GM18951 (cell line): ENCODE data around the gene VAPA.

ENCODE experiments used
- POLR2A ChIP-seq: IDR thresholded peaks from 4 replicates; pipeline ENCODE4 v1.6.1; 2011; ENCODE audit warnings: mild to moderate bottlenecking; ENCODE audit not compliant: insufficient read length, insufficient read depth; ENCODE audit errors: extremely low read depth
- in situ Hi-C: fragments of 300-500 bp; cut with MboI; formaldehyde crosslinking; loops from one replicate; pipeline ENCODE4 v1.12.0; 2022; ENCODE audit warnings: low sequenced_read_pairs, mixed read lengths, inconsistent platforms; ENCODE audit not compliant: unreplicated experiment

Gene VAPA

DNA sequence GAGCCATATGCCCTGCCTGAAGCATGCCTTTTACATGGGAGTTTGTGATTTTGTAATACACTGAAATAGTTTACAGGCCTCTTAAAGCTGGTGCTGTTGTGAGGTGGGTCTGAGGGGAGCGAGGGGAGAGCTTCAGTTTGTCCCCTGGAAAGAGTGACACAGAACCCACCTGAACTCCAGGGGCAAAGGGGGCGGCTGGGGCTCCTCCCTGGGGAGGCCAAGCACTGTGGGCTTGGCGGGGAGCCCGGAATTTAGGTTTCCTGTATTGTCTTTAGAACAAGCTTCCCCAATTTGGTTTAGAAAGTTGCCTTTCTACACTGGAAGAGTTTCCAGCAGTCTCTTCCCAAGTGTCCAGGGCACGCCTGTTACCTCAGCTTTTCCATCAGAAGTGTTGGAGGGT lies 75.7 kb downstream of the VAPA start:
- in situ Hi-C loops: no loop called here
- TF ChIP-seq POLR2A: no peak

DNA sequence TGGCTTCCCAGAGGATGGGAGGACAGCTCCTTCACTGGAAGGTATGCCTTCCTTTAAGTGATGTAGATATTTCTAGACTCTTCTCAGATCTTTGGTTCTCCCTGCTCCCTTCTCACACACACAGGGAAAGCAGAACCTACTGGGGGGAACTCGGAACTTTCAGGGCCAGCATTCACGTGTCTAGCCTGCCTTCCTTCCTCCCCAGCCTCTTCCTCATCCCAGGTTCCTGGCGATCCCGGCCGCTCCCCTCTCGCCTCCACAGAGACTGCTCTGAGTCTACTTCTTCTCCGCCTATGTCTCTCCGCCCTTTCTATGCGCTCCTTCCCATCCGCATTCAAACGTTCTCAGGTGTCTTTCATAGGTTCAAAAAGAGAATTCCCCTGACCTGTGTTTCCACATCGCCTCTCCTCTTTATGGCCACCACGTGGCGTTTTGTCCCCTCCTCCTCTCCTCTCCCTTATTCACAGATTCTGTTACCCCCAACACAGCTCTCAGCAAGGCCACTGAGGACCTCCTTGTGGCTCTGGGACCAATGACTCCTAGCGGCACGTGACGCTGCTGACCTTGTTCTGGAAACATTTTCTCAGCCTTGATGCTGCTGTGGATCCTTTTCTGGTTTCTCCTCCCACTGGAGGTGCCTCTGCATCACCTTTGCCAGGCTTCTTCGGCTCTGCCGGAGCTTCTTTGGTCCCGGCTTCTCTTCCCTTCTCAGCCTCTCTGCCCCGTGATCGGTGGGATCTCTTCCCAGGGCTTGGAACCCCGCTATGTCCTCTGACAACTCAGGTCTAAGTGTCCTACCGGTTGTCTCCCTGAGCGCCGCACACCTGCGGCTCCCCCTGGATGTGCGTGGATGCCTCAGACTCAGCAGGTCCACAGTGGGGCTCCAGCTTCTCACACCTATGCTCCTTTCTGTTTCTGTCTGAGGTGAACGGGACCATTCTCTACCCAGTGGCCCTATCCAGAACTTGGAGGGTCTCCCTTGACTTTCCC lies 77.5 kb downstream of the VAPA start:
- TF ChIP-seq POLR2A: no peak
- in situ Hi-C loops: no loop called here

DNA sequence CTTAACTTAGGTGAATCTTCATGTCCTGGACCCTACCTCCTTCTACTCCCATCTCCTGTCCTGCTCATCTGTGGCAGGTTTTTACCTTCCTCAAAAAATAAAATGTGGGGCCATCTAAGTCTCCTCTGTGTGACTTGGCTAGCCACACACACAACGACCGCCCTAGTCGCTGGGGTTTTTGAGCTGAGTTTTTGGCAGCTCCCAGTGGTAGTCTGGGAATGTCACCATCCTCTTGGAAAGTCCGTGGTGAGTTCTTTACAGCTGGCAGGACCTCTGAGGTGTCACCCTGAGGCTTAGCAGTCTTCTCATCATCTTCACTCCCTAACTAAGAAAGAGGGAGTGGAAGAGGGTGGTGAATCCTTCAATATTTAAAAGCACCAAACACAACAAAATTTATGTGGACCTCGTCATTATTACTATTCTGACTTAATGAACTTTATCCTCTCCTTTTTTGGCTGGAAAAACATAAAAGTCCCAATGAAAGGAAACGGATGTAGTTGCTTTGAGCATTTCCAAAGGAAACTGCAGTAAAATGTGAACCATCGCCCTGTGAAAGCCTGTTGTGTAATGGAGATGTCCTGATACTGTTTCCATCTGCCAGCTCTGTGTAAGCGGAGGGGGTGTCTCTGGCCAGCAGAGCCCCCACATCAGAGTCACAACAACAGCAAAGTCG lies 78.6 kb downstream of the VAPA start:
- in situ Hi-C loops: no loop called here
- no peak for TF ChIP-seq POLR2A

DNA sequence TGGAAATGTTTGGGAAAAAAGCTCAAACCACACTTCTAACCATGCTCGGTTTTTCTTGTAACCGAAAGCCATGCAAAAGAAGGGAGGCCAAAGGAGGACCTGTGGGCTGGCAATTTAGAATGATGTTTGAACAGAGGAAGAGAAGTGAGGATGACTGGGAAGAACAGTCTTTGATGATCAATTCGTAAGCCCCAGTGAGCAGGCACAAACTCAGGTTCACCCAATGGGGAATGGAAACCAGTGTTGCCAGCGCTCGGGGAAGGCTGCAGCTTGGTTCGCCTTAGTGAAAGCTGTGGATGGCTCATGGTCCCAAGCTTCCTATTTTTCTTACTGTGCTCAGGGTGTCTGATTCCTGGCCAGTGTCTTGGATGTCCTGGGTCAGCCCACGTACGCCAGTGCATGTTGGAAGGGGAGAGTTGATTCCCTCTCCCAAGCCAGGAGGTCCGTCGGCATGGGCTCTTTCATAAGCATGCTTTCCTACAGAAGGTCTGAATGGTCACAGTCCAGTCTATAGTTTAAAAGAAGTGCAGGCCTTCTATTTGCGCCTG lies 79.2 kb downstream of the VAPA start:
- TF ChIP-seq POLR2A: no peak
- in situ Hi-C loops: no loop called here

DNA sequence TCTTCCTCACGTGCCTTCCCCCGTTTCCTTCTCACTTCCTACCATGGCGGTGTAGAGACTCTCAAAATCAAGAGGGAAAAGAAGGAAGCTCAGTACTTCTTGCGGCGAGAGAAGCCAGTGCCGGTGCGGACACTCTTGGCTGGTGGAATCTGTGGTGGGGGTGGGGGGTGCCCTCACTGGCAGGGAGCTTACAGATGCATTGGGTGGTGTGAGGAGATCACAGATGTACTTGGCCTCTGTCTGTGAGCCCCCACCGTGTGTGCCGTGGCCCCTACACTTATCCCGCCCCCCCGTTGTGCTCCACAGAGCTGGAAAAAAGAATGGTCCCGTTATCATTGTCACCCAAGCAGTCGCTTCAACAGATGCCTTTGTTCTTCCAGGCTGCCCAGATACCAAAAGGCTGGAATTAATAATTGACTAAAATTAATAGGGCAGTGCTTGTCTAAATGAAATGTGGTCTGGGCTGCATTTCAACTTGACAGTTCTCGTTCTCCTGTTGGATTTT lies 79.8 kb downstream of the VAPA start:
- no peak for TF ChIP-seq POLR2A
- in situ Hi-C loops: no loop called here

DNA sequence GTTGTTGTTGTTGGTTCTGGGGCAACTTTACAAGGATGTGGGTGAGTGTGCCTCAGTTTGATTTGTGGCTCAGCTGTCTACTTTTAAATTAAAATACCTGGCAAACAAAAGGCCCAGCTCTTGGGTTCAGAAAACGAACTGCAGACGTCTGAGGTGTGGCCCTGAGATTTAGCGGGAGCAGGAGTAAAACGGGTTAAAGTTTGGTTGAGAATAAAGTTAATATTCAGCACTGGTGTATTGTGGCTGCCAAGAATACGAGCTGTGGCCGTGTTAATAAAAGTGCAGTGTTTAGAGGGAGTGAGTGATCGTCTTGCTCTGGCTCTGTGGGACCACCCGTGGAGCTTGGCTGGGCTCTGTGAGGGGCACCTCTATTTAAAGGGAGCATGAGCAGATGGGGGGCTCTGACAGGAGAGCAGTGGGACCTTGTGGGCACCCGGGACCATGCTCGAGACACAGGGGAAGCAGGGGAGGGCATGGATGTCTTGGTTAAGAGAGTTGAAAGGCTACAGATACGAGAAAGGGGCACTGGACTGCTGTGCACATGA lies 80.3 kb downstream of the VAPA start:
- in situ Hi-C loops: no loop called here

DNA sequence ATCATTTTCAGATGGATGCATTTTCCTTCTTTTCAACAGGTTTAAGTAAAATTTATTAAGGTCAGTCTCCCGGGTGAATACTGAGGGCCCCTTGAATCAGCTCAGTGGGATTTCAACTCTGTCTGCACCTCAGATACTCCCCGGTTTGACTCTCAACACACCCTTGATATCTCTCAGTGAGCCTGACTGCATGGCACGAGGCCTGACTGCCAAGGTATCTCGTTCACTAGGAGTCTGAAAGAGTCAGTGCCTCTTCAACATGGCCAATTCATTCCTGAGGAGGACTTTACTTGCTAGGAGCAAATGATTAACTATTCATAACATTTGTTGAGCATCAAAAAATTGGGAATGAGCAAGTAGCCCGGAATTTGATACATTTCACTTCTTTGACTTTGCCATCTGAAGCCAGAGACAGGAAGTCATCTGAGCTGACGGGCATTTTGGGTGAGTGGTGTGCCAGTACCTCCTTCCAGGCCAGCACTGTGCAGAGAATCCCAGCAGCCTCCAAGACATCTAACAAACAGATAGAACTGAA lies 81.0 kb downstream of the VAPA start:
- in situ Hi-C loops: no loop called here
- no peak for TF ChIP-seq POLR2A

More for the DNA sequence above, 80.3 kb downstream of the VAPA start:
- no peak for TF ChIP-seq POLR2A

DNA sequence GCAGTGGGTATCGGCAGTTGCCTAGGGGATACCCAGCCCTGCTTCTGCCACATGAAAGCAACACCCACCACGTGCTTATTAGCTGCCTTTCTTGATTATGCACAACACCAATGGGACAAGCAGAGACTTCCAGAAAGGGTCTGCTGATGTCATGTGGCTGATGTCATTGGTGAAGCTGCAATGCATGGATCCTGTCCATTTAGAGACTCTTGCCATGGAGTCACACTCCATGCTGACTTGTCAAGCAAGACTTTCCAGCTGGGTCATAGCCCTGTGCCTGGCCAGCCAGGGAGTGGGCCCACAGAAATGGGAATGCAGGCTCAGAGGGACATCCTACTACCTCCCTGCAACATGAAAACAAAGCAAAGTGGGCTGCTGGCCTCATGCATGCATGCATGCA lies 81.8 kb downstream of the VAPA start:
- TF ChIP-seq POLR2A: no peak
- in situ Hi-C loops: no loop called here

DNA sequence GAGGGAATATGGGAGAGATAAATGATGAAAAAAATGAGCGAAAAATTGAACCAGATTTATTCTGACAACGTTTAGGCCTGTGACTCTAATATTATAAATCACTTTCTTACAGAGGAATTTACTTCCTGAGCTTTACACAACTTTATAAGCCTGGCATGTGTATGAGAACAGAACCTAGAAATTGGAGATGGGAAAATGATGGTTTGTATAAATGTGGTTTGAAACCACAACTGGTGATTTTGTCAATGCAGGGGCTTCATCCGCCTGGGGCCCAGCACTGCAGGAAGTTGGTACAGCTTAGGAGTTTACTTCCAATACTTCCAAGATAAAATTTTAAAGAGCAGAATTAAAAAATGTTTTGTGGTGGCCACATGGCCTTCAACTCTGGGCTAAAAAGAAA lies 82.3 kb downstream of the VAPA start:
- in situ Hi-C loops: no loop called here
- no peak for TF ChIP-seq POLR2A

DNA sequence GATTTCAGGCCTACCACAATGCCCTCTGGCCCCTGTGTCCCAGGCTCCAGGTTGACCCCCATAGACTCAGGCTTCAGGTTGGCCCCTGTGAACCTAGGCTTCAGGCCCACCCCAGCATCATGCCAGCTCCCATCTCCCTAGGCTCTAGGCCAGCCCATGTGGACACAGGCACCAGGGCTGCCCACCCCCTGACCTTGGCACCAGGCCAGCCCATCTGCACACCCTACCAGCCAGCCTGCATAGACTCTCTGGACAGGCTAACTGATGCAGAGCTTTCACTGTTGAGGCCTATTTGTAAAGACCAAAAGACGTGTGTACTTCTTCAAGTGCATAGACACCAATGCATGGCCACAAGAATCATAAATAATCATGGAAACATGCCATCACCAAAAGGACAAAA lies 83.9 kb downstream of the VAPA start:
- in situ Hi-C loops: no loop called here
- no peak for TF ChIP-seq POLR2A

DNA sequence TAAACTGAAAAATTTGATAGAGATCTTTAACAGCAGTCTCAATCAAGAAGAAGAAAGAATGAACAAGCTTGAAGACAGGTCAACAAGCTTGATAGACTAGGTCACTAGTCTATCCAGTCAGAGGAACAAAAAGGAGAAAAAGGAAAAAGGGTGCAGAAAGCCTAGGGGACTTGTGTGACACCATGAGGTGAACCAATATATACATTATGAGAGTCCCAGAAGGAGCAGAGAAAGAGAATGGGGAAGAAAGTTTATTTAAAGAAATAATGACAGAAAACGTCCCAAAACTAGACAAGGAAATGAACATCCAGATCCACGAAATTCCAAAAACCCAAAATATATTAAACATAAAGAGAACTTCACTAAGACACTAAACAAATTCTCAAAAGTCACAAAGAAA lies 84.5 kb downstream of the VAPA start:
- no peak for TF ChIP-seq POLR2A
- in situ Hi-C loops: no loop called here

DNA sequence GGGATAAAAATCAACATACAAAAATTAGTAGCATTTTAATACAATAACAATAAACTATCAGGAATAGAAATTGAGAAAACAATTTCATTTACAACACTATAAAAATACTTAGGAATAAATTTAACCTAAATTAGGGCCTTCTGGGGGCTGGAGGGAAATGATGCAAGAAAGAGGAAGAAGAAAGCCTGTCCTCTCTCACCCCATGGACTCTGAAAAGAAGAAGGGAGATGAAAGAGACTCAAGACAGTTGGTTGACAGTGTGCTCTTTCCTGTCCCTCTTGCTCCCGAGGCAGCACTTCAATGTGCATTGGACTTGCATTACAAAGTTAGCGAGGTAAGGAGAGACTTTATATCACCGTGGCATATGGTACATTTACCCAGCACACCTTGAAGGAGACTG lies 88.5 kb downstream of the VAPA start:
- no peak for TF ChIP-seq POLR2A
- in situ Hi-C loops: no loop called here

DNA sequence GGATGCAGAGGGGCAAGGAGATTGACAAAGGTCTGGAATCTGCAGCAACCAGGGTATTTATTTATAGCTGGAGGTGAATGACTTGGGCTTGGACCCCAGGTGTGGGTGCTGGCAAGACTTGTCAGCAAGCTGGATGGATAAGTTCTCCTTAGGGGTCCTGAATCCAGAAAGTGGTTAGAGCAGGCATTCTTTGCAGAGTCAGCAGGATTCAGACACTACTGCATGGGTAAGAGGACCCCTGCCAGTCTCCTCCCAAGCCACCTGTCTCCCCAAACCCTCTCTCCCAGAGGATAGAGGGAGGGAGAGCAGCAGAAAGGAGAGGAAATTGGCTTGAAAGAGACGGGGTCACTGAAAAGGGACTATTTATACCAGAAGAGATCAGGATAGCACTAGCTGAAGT lies 89.5 kb downstream of the VAPA start:
- in situ Hi-C loops: no loop called here
- no peak for TF ChIP-seq POLR2A
